Cardiac ventricle fibroblast (primary cell): ENCODE results near the gene ZNF230. TPM values are rescaled to one million over a fixed set of nuclear protein-coding genes. Genes with fewer than 3 reads are reported as not detected.

Experiments used
- total RNA-seq: library from RNA; depleted of rRNA; stranded (reverse); fragments of >200 nt; gene quantifications from 2 replicates; pipeline ENCODE4 v1.2.3, GENCODE V29; 2015

ZNF230 gene
- total RNA-seq: 3.6 and 4.4 TPM in 2 replicates

DNA sequence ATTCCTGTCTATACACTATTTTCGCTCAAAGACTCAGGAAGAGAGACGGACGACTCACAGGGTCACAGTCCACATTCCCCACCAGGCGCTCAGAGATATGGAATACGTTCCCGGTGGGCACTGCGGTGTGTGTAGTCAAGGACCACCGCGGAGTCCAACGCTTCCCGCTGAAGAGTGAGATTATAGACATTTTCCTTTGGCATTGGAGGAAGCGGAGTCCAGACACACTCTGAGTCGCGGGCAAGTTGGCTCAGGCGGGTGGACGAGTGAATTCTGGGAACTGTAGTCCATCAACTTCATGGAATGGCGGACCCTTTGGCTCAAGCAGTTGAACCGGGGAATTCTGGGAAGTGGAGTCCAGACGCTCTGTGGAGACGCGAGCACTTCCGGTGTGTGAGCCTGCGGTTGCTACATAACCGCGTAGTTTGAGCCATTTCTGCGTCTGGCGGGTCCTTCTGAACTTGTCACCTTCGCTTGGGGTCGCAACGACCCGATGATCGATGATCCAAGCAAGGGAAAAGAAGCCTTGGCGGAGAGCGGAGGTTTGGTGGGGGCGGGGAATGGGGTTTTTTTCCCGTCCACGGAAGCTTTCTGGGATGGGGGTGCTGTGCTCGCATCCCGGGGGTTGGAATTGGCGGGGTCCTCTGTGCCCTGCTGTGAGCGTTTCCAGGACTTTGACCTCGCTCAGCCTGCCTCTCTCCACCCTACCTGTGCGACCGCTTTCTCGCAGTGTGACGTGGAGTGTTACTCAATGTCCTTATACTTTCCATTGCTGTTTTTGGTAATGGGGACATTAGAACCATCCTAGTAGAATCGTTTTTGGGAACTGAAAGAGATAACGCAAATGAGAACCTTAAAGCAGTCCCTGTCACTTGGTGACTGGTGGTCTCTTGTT lies at the start of gene ZNF230:
ZNF230 (plus strand) TSS at position 392 of the 895 bp plus-strand sequence. CDS start 4,122 bp downstream, outside the sequence.

DNA sequence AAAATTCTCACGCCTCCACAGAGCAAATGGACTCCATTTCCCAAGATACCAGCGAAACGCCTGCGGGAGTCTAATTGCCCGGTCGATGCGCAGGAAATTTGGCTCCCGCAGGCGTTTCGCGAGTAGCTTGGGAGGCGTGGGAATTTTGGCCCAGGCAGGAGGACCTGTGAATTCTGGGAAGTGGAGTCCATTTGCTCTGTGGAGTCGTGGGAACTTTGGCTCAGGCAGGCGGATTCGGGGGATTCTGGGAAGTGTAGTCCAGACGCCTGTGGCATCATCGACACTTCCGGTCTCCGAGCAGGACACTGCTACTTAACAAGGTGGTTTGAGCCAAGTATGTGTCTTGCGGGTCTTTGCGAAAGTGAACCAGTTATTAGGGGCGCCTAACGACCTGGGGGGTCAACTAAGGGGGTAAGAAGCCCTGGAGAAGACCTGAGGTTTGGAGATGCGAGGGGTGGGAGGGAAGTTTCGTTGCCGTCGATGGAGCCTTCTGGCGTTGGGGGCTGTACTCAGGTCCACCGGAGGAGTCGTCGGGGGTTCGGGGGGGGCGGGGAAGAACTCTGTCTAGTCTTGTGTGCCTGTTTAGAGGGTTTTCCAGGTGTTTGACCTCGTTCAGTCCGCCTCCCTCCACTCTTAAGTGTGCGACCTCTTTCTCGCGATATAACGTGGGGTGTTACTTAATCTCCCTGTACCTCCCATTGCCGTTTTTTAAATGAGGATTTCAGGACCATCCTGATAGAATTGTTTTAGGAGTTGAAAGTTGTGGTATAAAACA lies 18.7 kb upstream of the ZNF230 start, which contains the start of gene ZNF155:
ZNF155 (plus strand) TSS at position 277 of the 775 bp plus-strand sequence. CDS start 4,356 bp downstream, outside the sequence.

DNA sequence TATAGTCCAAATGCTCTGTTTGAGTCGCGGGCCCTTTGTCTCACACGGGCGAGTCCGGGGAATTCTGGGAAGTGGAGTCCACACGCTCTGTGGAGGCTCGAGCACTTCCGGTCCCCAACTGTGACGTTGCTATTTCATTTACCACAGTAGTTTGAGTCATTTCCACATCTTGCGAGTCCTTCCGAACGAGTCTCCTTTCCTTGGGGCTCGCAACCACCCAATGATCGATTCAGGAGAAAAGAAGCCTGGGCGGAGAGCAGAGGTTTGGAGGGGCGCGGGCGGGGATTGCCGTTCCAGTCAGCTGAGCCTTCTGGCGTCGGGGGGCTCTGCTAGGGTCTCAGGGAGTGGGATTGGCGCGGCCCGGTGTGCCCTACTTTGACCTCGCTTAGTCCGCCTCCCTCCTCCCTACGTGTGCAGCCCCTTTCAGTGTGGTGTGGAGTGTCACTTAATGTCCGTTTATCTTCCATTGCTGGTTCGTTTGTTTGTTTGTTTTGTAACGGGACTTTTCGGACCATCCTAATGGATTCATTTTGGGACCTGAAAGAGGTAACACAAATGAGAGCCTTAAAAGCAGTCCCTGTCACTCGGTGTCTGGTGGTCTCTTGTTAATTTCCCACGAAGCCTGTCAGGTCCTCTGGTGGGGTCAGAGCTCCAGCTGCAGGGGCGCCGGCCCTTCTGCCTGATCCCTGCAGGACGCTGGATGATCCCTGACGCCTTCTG lies 22.6 kb downstream of the ZNF230 start, which contains the start of gene ZNF222:
ZNF222 (plus strand) TSS at position 163 of the 720 bp plus-strand sequence; CDS start at position 221, 58 bp downstream.

DNA sequence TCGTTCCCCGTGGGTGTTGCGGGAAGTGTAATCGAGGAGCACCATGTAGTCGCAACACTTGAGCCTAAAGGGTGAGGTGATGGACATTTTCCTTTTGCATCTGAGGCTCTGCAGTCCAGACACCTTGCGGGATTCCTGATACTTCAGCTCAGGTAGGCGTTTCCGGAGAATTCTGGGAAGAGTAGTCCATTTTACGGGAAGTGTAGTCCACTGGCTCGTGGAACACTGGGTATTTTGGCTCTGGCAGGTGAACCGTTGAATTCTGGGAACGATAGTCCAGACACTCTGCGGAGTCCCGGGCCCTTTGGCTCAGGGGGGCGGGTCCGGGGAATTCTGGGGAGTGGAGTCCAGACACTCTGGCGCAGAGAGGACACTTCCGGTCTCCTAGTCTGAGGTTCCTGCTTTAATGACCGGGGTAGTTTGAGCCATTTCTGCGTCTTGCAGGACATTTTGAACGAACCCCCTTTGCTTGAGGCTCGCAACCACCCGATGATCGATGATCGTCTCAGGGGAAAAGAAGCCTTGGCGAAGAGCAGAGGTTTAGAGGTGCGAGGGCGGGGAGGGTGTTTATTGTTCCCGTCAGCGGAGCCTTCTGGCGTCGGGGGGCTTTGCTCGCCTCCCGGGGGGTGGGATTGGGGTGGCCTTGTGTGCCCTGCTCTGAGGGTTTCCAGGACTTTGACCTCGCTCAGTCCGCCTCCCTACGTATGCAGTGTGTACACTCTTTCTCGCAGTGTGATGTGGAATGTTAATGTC lies 49.1 kb downstream of the ZNF230 start, which contains the start of gene ZNF223:
ZNF223 (plus strand) TSS at position 387 of the 753 bp plus-strand sequence. CDS start 3,141 bp downstream, outside the sequence.

Other genes starting within 250 kb of the ZNF230 start
- 12.7 and 15.5 TPM in 2 replicates for gene SMG9, start 248.0 kb upstream of the ZNF230 start, total RNA-seq
- gene KCNN4, start 222.0 kb upstream of the ZNF230 start, total RNA-seq: not detected in 2 replicates
- gene LYPD5, start 200.5 kb upstream of the ZNF230 start, total RNA-seq: 1.00 and 1.5 TPM in 2 replicates
- 3.2 and 5.5 TPM in 2 replicates for gene ZNF283, start 175.6 kb upstream of the ZNF230 start, total RNA-seq
- gene ZNF404, start 119.0 kb upstream of the ZNF230 start, total RNA-seq: 1.7 and 2.4 TPM in 2 replicates
- gene ZNF45, start 67.7 kb upstream of the ZNF230 start, total RNA-seq: 4.8 and 11.5 TPM in 2 replicates
- gene ZNF221, start 51.7 kb upstream of the ZNF230 start, total RNA-seq: 7.6 and 10.6 TPM in 2 replicates
- 2.8 and 3.6 TPM in 2 replicates for gene ZNF155, start 18.8 kb upstream of the ZNF230 start, total RNA-seq
- 2.5 and 2.7 TPM in 2 replicates for gene ZNF222, start 22.4 kb downstream of the ZNF230 start, total RNA-seq
- gene ZNF223, start 49.1 kb downstream of the ZNF230 start, total RNA-seq: 2.5 and 5.5 TPM in 2 replicates
- 1.9 and 2.2 TPM in 2 replicates for gene ZNF284, start 69.2 kb downstream of the ZNF230 start, total RNA-seq
- gene ZNF224, start 91.4 kb downstream of the ZNF230 start, total RNA-seq: 8.3 and 20.1 TPM in 2 replicates
- gene ZNF225, start 110.4 kb downstream of the ZNF230 start, total RNA-seq: 2.9 and 4.4 TPM in 2 replicates
- 5.7 and 15.0 TPM in 2 replicates for gene ZNF234, start 138.6 kb downstream of the ZNF230 start, total RNA-seq
- 14.2 and 21.7 TPM in 2 replicates for gene ZNF226, start 162.1 kb downstream of the ZNF230 start, total RNA-seq
- 15.5 and 17.9 TPM in 2 replicates for gene ZNF227, start 209.6 kb downstream of the ZNF230 start, total RNA-seq